Skin of body (tissue), 2 donors: ENCODE results near the gene BMAL1. TPM values are rescaled to one million over a fixed set of nuclear protein-coding genes. Genes with fewer than 3 reads are reported as not detected.
"Not testable (repeated sequence)": the region's sequence is repeated elsewhere in the genome, so short reads cannot be mapped to it uniquely, and the experiment has no call there.

Experiments used
- DNase-seq: peaks from one replicate; lab custom pipeline; 2025; lab: John Stamatoyannopoulos, UW
- total RNA-seq: library from RNA; depleted of rRNA; stranded (reverse); fragments of >200 nt; gene quantifications from one replicate; pipeline ENCODE4 v1.2.3, GENCODE V29; 2014

The BMAL1 gene
- total RNA-seq, 1 donor from 2014 or later = 23.0 TPM

- DNase-seq = no peak
These were observed 98.2 kb downstream of the BMAL1 start for GRCh38 chr11:13375798-13376197.

GRCh38 chr11:13376402-13376801, 98.8 kb downstream of the BMAL1 start:
- no peak for DNase-seq

GRCh38 chr11:13376838-13377237, 99.2 kb downstream of the BMAL1 start:
- DNase-seq = no peak

- no peak for DNase-seq
These were observed 100.7 kb downstream of the BMAL1 start for GRCh38 chr11:13378316-13378715.

GRCh38 chr11:13380731-13381130, 103.1 kb downstream of the BMAL1 start:
- no peak for DNase-seq

- DNase-seq = no peak
These were observed 105.2 kb downstream of the BMAL1 start for GRCh38 chr11:13382751-13383150.

- DNase-seq = no peak
These were observed 107.5 kb downstream of the BMAL1 start for GRCh38 chr11:13384908-13385640.

GRCh38 chr11:13386567-13386966, 109.0 kb downstream of the BMAL1 start:
- DNase-seq = no peak

GRCh38 chr11:13388741-13389140, 111.2 kb downstream of the BMAL1 start:
- DNase-seq = no peak

GRCh38 chr11:13391217-13391616, 113.6 kb downstream of the BMAL1 start:
- DNase-seq = no peak

- not testable (repeated sequence) for DNase-seq
These were observed 120.7 kb downstream of the BMAL1 start for GRCh38 chr11:13398335-13398734.

- no peak for DNase-seq
These were observed 127.6 kb downstream of the BMAL1 start for GRCh38 chr11:13405220-13405619.

GRCh38 chr11:13415201-13415600, 137.6 kb downstream of the BMAL1 start:
- no peak for DNase-seq

GRCh38 chr11:13421561-13421960, 144.0 kb downstream of the BMAL1 start:
- no peak for DNase-seq

- DNase-seq = no peak
These were observed 145.8 kb downstream of the BMAL1 start for GRCh38 chr11:13423372-13423771.

- no peak for DNase-seq
These were observed 149.8 kb downstream of the BMAL1 start for GRCh38 chr11:13427440-13427839.

GRCh38 chr11:13429288-13429687, 151.7 kb downstream of the BMAL1 start:
- DNase-seq = no peak

GRCh38 chr11:13429836-13430235, 152.2 kb downstream of the BMAL1 start:
- DNase-seq = no peak

- no peak for DNase-seq
These were observed 155.8 kb downstream of the BMAL1 start for GRCh38 chr11:13433437-13433836.

- DNase-seq = no peak
These were observed 156.9 kb downstream of the BMAL1 start for GRCh38 chr11:13434247-13435205.

- not testable (repeated sequence) for DNase-seq
These were observed 159.2 kb downstream of the BMAL1 start for GRCh38 chr11:13436836-13437235.
